Brain microvascular endothelial cell (primary cell): ENCODE measurements around the gene RBMS3.
A peak's percentile ranks its signal among the peaks of the same experiment; 100 is the strongest.

ENCODE experiments used
- DNase-seq: peaks from one replicate; pipeline ENCODE4 v3.0.0-alpha.2; 2020
- H3K27ac ChIP-seq: fragments of 250-450 bp; sonication (Bioruptor Pico); 2 replicates; pipeline ENCODE4 v1.5.1; 2020; ENCODE audit warnings: mild to moderate bottlenecking, moderate library complexity
- H3K27me3 ChIP-seq: fragments of 250-450 bp; sonication (Bioruptor Pico); replicated peaks from 2 replicates; pipeline ENCODE4 v1.5.1; 2020; ENCODE audit warnings: mild to moderate bottlenecking
- H3K36me3 ChIP-seq: fragments of 250-450 bp; sonication (Bioruptor Pico); replicated peaks from 2 replicates; pipeline ENCODE4 v1.5.1; 2020; ENCODE audit warnings: mild to moderate bottlenecking
- H3K4me3 ChIP-seq: 2 replicates; pipeline ENCODE4 v1.5.1; 2011; ENCODE audit warnings: low read depth, mild to moderate bottlenecking, control low read depth, low read length, moderate library complexity
- CTCF ChIP-seq: IDR thresholded peaks from 2 replicates; pipeline ENCODE4 v1.5.1; 2011; ENCODE audit warnings: low read depth, mild to moderate bottlenecking, moderate library complexity, low read length, control low read depth, inconsistent platforms; ENCODE audit errors: missing control alignments
- in situ Hi-C: cut with HindIII; loops from 2 replicates; pipeline ENCODE4 v1.10.0; 2017; ENCODE audit warnings: low sequenced_read_pairs, low pct_ligation_motif_present

Gene RBMS3

GRCh38 chr3:29552051-29552450, 271.2 kb downstream of the RBMS3 start:
- DNase-seq, result peak; percentile 22
- TF ChIP-seq CTCF, result no peak
- no peaks in the 10 kb centered on the region for H3K36me3 ChIP-seq
- H3K27me3 ChIP-seq, result no peaks in the 10 kb centered on the region
- in situ Hi-C loops, result no loop called here
- H3K27ac ChIP-seq, result peak overlapping the region; percentile 18
- H3K4me3 ChIP-seq, result no peak overlapping the region

- Histone ChIP-seq H3K27me3 (no peaks in the 10 kb centered on the region), H3K4me3 (no peak overlapping the region), H3K27ac (no peak overlapping the region), H3K36me3 (no peaks in the 10 kb centered on the region)
- no peak for DNase-seq
- in situ Hi-C loops, result no loop called here
- no peak for TF ChIP-seq CTCF
Observed at GRCh38 chr3:29554566-29554965, 273.7 kb downstream of the RBMS3 start.

- Histone ChIP-seq H3K27me3 (no peaks in the 10 kb centered on the region), H3K4me3 (no peak overlapping the region), H3K27ac (no peak overlapping the region), H3K36me3 (no peaks in the 10 kb centered on the region)
- in situ Hi-C loops, result no loop called here
- no peak for DNase-seq
- no peak for TF ChIP-seq CTCF
Observed at GRCh38 chr3:29555590-29555989, 274.7 kb downstream of the RBMS3 start.

- in situ Hi-C loops, result no loop called here
- no peaks in the 10 kb centered on the region for H3K27me3 ChIP-seq
- no peaks in the 10 kb centered on the region for H3K36me3 ChIP-seq
- no peak overlapping the region for H3K4me3 ChIP-seq
- TF ChIP-seq CTCF, result no peak
- no peak overlapping the region for H3K27ac ChIP-seq
- no peak for DNase-seq
Observed at GRCh38 chr3:29557186-29557585, 276.3 kb downstream of the RBMS3 start.

GRCh38 chr3:29557825-29558224, 277.0 kb downstream of the RBMS3 start:
- no peak overlapping the region for H3K27ac ChIP-seq
- in situ Hi-C loops, result no loop called here
- no peaks in the 10 kb centered on the region for H3K27me3 ChIP-seq
- DNase-seq, result no peak
- H3K36me3 ChIP-seq, result no peaks in the 10 kb centered on the region
- H3K4me3 ChIP-seq, result no peak overlapping the region
- no peak for TF ChIP-seq CTCF

GRCh38 chr3:29559741-29560465, 279.0 kb downstream of the RBMS3 start:
- no peak for TF ChIP-seq CTCF
- H3K27me3 ChIP-seq, result no peaks in the 10 kb centered on the region
- H3K4me3 ChIP-seq, result no peak overlapping the region
- DNase-seq, result no peak
- in situ Hi-C loops, result no loop called here
- no peak overlapping the region for H3K27ac ChIP-seq
- H3K36me3 ChIP-seq, result no peaks in the 10 kb centered on the region
